ENCODE measurements around the gene OR10H3.

DNA sequence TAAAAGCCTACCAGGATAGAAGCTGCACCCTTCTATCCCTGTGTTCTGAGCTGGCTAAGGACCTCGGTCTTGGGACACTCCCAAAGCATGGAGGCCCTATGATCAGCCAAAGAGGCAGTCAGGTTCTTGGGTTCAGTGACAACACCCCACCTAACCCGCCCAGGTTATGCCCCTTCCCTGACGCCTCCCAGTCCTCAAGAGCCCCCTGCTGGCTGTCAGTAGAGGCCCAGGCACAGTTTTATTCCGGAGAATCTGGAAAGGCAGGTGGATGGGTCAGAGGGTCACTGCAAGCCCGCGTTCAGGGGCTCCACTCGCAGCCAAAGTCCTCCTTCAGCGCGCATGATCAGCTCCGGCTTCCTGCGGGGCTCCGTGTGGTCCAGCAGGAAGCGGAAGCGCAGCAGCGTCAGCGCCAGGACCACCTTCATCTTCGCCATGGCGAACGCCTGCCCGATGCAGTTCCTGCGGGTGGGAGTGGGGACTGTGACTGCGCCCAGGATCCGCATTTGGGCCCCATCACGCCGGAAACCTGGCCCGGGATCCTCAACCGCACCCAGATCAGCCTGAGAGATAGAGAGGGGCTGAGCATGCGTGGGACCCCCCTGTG is 22.3 kb downstream of the OR10H3 start:
- TF ChIP-seq, protein P1, sequence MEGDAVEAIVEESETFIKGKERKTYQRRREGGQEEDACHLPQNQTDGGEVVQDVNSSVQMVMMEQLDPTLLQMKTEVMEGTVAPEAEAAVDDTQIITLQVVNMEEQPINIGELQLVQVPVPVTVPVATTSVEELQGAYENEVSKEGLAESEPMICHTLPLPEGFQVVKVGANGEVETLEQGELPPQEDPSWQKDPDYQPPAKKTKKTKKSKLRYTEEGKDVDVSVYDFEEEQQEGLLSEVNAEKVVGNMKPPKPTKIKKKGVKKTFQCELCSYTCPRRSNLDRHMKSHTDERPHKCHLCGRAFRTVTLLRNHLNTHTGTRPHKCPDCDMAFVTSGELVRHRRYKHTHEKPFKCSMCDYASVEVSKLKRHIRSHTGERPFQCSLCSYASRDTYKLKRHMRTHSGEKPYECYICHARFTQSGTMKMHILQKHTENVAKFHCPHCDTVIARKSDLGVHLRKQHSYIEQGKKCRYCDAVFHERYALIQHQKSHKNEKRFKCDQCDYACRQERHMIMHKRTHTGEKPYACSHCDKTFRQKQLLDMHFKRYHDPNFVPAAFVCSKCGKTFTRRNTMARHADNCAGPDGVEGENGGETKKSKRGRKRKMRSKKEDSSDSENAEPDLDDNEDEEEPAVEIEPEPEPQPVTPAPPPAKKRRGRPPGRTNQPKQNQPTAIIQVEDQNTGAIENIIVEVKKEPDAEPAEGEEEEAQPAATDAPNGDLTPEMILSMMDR (IDR thresholded peaks at IDR 0.05; ENCODE audit: low read depth, low read length): no peak
- no peak for TF ChIP-seq EZH2phosphoT487 (IDR thresholded peaks at IDR 0.05; ENCODE audit: low read depth)
